Mesothelial cell of epicardium (in vitro differentiated cells): ENCODE data around the gene ZFP62. TPM values are rescaled to one million over a fixed set of nuclear protein-coding genes. Genes with fewer than 3 reads are reported as not detected.

Experiments
- DNase-seq, 2 experiments: peaks; one replicate each; pipeline ENCODE4 v3.0.0; 2021; ENCODE audit warnings: low spot score in 2 of 2; ENCODE audit not compliant: unreplicated experiment in 2 of 2
- H3K27ac Mint-ChIP-seq: 2 replicates; pipeline ENCODE4 v1.8.0; 2021; ENCODE audit warnings: mixed read lengths
- H3K27me3 Mint-ChIP-seq: 2 replicates; pipeline ENCODE4 v1.8.0; 2021; ENCODE audit warnings: low read depth, mixed read lengths
- H3K36me3 Mint-ChIP-seq: 2 replicates; pipeline ENCODE4 v1.8.0; 2021; ENCODE audit warnings: mixed read lengths
- H3K4me1 Mint-ChIP-seq: 2 replicates; pipeline ENCODE4 v1.8.0; 2021; ENCODE audit warnings: mixed read lengths
- H3K4me3 Mint-ChIP-seq: 2 replicates; pipeline ENCODE4 v1.8.0; 2021; ENCODE audit warnings: mild to moderate bottlenecking, moderate library complexity, mixed read lengths
- H3K9me3 Mint-ChIP-seq: 2 replicates; pipeline ENCODE4 v1.8.0; 2021; ENCODE audit warnings: mixed read lengths
- total RNA-seq: library from RNA; stranded (reverse); gene quantifications from 3 replicates; pipeline ENCODE4 v1.2.1, GENCODE V29; 2021
- TF ChIP-seq, protein P1 (sequence below): fragments of 200-600 bp; sonication (generic); IDR thresholded peaks from one replicate; pipeline ENCODE4 v1.5.0; 2021; ENCODE audit warnings: antibody characterized with exemption; ENCODE audit not compliant: unreplicated experiment

Gene ZFP62
- total RNA-seq, 1 donor from 2014 or later = 48.9 TPM

GRCh38 chr5:180860273-180860886 is 696 bp downstream of the ZFP62 start:
- Mint-ChIP-seq H3K9me3 (peaks cover 11% of the 10 kb centered on the region), H3K27ac (peak overlapping the region; percentile 95), H3K4me3 (peak overlapping the region; percentile 85), H3K36me3 (peaks cover 28% of the 10 kb centered on the region), H3K4me1 (peaks cover 15% of the 10 kb centered on the region), H3K27me3 (no peaks in the 10 kb centered on the region)
- no peak for DNase-seq
- TF ChIP-seq, protein P1, sequence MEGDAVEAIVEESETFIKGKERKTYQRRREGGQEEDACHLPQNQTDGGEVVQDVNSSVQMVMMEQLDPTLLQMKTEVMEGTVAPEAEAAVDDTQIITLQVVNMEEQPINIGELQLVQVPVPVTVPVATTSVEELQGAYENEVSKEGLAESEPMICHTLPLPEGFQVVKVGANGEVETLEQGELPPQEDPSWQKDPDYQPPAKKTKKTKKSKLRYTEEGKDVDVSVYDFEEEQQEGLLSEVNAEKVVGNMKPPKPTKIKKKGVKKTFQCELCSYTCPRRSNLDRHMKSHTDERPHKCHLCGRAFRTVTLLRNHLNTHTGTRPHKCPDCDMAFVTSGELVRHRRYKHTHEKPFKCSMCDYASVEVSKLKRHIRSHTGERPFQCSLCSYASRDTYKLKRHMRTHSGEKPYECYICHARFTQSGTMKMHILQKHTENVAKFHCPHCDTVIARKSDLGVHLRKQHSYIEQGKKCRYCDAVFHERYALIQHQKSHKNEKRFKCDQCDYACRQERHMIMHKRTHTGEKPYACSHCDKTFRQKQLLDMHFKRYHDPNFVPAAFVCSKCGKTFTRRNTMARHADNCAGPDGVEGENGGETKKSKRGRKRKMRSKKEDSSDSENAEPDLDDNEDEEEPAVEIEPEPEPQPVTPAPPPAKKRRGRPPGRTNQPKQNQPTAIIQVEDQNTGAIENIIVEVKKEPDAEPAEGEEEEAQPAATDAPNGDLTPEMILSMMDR = no peak

DNA sequence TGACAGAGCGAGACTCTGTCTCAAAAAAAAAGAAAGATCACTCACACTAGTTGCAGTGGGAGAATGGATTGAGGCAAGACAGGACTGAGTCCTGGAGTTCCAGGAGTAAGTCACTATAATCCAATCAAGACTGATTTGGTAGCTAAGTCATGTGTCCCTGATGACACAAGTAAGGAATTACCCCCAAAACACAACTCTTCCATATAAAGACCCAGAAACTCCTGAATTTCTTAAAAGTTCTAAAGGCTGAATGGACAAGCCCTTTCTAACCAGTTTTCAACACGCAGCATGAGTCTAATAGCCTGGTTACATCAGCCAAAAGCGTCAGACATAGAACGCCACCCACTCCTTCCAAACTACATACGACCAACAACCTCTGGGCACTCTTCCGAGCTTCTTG is 2.5 kb downstream of the ZFP62 start:
- Mint-ChIP-seq H3K9me3 (peaks cover 27% of the 10 kb centered on the region), H3K27me3 (no peaks in the 10 kb centered on the region), H3K27ac (no peak overlapping the region), H3K36me3 (peaks cover 46% of the 10 kb centered on the region), H3K4me1 (peaks cover 15% of the 10 kb centered on the region), H3K4me3 (no peak overlapping the region)
- TF ChIP-seq, protein P1 = no peak
- no peak for DNase-seq

- Mint-ChIP-seq H3K4me3 (no peak overlapping the region), H3K4me1 (peaks cover under 1% of the 10 kb centered on the region), H3K27ac (no peak overlapping the region), H3K36me3 (peaks cover 90% of the 10 kb centered on the region), H3K9me3 (peaks cover 72% of the 10 kb centered on the region), H3K27me3 (no peaks in the 10 kb centered on the region)
- TF ChIP-seq, protein P1 = no peak
- no peak for DNase-seq
Measured at GRCh38 chr5:180853848-180854176, 7.3 kb downstream of the ZFP62 start.

- H3K4me1 Mint-ChIP-seq = no peaks in the 10 kb centered on the region
- DNase-seq = no peak
- H3K9me3 Mint-ChIP-seq = peaks cover 77% of the 10 kb centered on the region
- H3K4me3 Mint-ChIP-seq = no peak overlapping the region
- no peaks in the 10 kb centered on the region for H3K27me3 Mint-ChIP-seq
- peaks cover 90% of the 10 kb centered on the region for H3K36me3 Mint-ChIP-seq
- H3K27ac Mint-ChIP-seq = no peak overlapping the region
- TF ChIP-seq, protein P1 = no peak
Measured at GRCh38 chr5:180853121-180853847, 7.8 kb downstream of the ZFP62 start.

DNA sequence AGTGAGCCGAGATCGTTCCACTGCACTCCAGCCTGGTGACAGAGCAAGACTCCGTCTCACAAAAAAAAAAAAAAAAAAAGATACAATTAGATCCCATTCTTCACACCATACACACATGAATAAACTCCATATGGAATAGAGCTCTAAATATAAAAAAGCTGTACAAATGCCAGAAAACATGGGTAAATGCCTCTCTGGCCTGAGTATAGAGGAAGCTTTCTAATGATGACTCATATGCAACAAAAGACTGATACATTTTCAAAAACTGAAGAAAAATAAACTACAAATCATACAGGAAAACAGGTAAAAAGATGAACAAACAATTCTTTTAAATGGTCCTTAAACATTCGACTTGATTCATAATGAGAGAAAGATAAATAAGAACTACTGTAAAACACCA is 8.6 kb downstream of the ZFP62 start:
- Mint-ChIP-seq H3K36me3 (peaks cover 95% of the 10 kb centered on the region), H3K4me1 (no peaks in the 10 kb centered on the region), H3K27me3 (no peaks in the 10 kb centered on the region), H3K9me3 (peaks cover 85% of the 10 kb centered on the region), H3K4me3 (no peak overlapping the region), H3K27ac (no peak overlapping the region)
- TF ChIP-seq, protein P1 = no peak
- no peak for DNase-seq
